T-helper 2 cell treated with Interferon-gamma antibody and Interleukin-4, amounts not matched to agents 5 μg/mL and 100 μg/mL, for 36 hours (primary cell): ENCODE measurements around the gene OR10G4.
"Not testable (repeated sequence)": the region's sequence is repeated elsewhere in the genome, so short reads cannot be mapped to it uniquely, and the experiment has no call there.

Experiments used
- DNase-seq: peaks from one replicate; pipeline ENCODE4 v3.0.0; 2021; ENCODE audit warnings: low spot score
- H3K27ac Mint-ChIP-seq: one replicate; pipeline ENCODE4 v1.8.0; 2021; ENCODE audit warnings: mild to moderate bottlenecking, mixed read lengths
- H3K27me3 Mint-ChIP-seq: one replicate; pipeline ENCODE4 v1.8.0; 2021; ENCODE audit warnings: low read depth, mixed read lengths
- H3K36me3 Mint-ChIP-seq: one replicate; pipeline ENCODE4 v1.8.0; 2021; ENCODE audit warnings: low read depth, mixed read lengths
- H3K4me1 Mint-ChIP-seq: one replicate; pipeline ENCODE4 v1.8.0; 2021; ENCODE audit warnings: low read depth, mixed read lengths
- H3K4me3 Mint-ChIP-seq: one replicate; pipeline ENCODE4 v1.8.0; 2022; ENCODE audit warnings: mild to moderate bottlenecking, moderate library complexity, mixed read lengths
- H3K9me3 Mint-ChIP-seq: one replicate; pipeline ENCODE4 v1.8.0; 2021; ENCODE audit warnings: mixed read lengths

Gene OR10G4, protein sequence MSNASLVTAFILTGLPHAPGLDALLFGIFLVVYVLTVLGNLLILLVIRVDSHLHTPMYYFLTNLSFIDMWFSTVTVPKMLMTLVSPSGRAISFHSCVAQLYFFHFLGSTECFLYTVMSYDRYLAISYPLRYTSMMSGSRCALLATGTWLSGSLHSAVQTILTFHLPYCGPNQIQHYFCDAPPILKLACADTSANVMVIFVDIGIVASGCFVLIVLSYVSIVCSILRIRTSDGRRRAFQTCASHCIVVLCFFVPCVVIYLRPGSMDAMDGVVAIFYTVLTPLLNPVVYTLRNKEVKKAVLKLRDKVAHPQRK

DNA sequence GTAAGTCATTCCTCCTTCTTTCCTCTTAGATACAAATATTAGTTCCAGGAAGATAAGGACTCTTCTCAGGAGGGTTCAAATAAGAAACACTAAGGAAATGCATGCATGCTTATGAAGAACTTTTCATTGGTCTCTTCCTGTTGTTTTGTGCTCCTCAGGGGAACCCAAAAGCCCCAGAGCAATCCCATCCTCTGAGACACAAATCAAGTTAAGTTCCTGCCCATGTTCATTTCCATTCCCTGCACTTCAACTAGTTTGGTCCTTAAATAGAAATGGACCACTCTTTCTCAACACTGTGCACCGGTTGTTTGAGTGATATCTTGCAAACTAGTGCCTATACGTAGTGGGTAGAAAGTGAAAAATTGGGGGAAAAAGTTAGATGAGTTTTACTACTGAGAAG, at the start of gene OR10G4:
Gene OR10G4, plus strand, starts transcription at position 301 of the 400 bp plus-strand sequence. CDS start 2,578 bp downstream, outside the sequence.
- no peak for DNase-seq
- Mint-ChIP-seq H3K36me3 (no peaks in the 10 kb centered on the region), H3K4me1 (no peaks in the 10 kb centered on the region), H3K9me3 (no peaks in the 10 kb centered on the region), H3K27me3 (peaks cover 3% of the 10 kb centered on the region), H3K4me3 (no peak within 1 kb of the TSS), H3K27ac (no peak within 1 kb of the TSS)

DNA sequence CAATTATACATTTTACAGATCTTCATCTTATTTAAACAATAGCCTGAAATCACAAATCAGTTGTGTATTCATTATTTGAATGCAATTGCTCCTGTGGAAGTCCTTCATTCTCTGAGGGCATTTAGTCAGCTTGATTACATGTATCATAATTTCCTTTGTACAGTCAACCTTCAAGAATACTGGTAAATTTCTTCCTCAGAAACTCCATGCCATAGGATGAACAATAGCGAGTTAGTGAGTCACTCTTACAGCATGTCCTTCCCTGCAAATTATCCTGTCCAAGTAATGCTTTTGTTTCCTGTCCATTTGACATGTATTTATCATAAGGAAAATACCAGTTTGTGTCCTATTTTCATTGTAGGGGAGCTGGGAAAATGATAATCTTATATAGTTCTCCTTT, 39.0 kb upstream of the OR10G4 start:
- Mint-ChIP-seq H3K4me3 (no peak overlapping the region), H3K36me3 (no peaks in the 10 kb centered on the region), H3K27ac (no peak overlapping the region), H3K9me3 (no peaks in the 10 kb centered on the region), H3K4me1 (peaks cover 2% of the 10 kb centered on the region), H3K27me3 (peaks cover 4% of the 10 kb centered on the region)
- DNase-seq, result no peak

DNA sequence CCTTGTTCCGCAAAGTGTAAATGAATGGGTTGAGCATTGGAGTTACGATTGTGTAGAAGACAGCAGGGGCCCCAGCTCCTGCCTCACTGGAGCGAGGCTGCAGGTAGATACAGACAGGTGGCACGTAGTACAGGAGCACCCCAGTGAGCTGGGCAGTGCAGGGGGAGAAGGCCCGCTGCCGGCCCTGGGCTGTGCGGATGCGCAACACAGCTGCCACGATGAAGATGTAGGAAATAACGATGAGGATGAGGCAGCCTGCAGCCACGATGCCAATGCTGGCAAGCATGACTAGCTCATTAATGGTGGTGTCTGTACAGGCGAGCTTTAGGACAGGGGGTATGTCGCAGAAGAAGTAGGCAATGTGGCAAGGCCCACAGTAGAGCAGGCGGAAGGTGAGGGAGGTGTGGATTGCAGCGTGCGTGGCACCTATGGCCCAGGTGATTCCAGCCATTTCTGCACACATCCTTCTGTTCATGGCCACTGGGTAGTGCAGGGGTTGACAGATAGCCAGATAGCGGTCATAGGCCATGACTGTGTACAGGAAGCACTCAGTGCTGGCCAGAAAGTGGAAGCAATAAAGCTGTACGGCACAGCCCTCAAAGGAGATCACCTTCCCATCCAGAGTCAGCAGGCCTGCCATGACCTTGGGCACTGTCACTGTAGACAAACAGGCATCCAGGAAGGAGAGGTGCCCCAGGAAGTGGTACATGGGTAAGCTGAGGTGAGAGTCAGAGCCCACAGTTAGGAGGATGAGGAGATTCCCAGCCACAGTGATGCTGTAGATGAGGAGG, 35.8 kb upstream of the OR10G4 start:
- DNase-seq, result no peak
- Mint-ChIP-seq H3K27ac (no peak overlapping the region), H3K4me1 (peaks cover 2% of the 10 kb centered on the region), H3K36me3 (no peaks in the 10 kb centered on the region), H3K4me3 (no peak overlapping the region), H3K27me3 (peaks cover 2% of the 10 kb centered on the region), H3K9me3 (no peaks in the 10 kb centered on the region)

DNA sequence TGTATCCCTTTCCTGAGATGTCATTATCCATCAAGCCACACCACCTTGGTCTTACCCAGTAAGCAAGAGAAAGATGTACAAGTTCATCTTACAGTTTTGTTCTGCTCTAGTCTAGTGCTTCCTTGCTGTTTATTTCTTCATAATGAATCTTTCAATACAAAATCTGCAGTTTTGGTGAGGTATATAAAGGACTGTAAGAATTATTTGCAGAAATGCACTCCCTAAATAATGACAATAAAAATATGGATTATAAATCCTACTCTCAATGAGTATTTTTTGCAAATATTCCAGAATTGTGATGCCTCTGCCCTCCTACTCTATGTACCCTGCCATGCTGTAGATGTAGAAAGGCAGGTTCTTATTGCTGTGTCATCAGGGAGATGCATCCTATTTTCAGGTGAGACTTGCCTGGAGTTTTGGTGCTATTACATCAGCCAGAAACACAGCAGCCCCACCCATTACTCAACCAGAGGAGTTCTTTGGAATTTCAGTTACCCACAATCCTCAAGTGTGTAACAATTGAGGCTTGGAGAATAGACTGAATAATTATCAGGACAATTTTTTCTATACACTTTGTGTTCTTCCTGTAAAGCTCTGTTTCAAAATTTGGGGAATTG, 35.0 kb upstream of the OR10G4 start, which contains the start of gene OR10S1:
Gene OR10S1, minus strand, starts transcription at position 51 of the 617 bp plus-strand sequence. CDS start 117 bp downstream, outside the sequence.
- Mint-ChIP-seq H3K4me1 (peaks cover 2% of the 10 kb centered on the region), H3K27me3 (peaks cover 2% of the 10 kb centered on the region), H3K4me3 (no peak within 1 kb of the TSS), H3K36me3 (no peaks in the 10 kb centered on the region), H3K27ac (no peak within 1 kb of the TSS), H3K9me3 (no peaks in the 10 kb centered on the region)
- no peak for DNase-seq

DNA sequence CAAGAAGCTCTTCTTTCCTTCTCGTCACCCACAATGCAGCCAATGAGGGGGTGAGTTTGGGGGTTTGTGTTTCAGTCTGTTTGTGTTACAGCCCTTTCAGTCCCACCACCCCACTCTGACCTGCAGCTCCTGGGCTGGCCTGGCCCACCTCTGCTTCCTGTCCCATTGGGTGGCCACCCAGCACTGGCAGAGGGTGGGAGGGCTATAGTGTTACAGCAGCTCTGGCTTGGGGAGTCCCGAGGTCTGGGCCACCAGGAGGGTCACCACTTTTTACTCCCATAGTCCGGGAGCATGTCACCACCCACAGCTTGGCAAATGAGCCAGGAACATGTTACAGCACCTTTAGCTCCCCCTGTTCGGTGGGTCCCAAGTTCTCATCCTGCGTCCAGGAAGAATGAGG, 33.5 kb upstream of the OR10G4 start:
- H3K27ac Mint-ChIP-seq, result no peak overlapping the region
- DNase-seq, result no peak
- no peaks in the 10 kb centered on the region for H3K36me3 Mint-ChIP-seq
- H3K27me3 Mint-ChIP-seq, result peaks cover 2% of the 10 kb centered on the region
- H3K4me1 Mint-ChIP-seq, result peaks cover 2% of the 10 kb centered on the region
- no peaks in the 10 kb centered on the region for H3K9me3 Mint-ChIP-seq
- no peak overlapping the region for H3K4me3 Mint-ChIP-seq

DNA sequence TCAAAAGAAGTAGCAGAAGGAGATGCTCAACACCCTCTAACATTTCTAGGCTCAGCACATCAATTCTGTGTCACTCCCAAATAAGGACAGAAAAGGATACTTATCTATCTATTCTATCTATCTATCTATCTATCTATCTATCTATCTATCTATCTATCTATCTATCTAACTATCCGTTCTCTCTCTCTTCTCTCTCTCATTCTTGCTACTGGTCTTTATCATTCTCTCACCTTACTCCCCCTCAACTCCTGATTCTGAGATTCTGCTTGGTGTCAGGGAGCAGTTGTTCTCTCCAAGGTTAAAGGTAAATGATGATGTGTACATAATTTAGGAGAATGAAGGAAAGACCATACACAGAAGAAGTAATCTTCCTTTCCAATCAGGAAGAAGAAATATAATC, 17.7 kb upstream of the OR10G4 start, which contains the start of gene OR10G6:
Gene OR10G6, minus strand, starts transcription at position 43 of the 400 bp plus-strand sequence. Its CDS starts 0 bp downstream, at position 43.
- Mint-ChIP-seq H3K36me3 (no peaks in the 10 kb centered on the region), H3K4me3 (no peak within 1 kb of the TSS), H3K9me3 (no peaks in the 10 kb centered on the region), H3K27me3 (no peaks in the 10 kb centered on the region), H3K4me1 (no peaks in the 10 kb centered on the region), H3K27ac (no peak within 1 kb of the TSS)
- no peak for DNase-seq

DNA sequence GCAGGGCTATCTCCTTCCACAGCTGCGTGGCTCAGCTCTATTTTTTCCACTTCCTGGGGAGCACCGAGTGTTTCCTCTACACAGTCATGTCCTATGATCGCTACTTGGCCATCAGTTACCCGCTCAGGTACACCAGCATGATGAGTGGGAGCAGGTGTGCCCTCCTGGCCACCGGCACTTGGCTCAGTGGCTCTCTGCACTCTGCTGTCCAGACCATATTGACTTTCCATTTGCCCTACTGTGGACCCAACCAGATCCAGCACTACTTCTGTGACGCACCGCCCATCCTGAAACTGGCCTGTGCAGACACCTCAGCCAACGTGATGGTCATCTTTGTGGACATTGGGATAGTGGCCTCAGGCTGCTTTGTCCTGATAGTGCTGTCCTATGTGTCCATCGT, 3.0 kb downstream of the OR10G4 start:
- H3K4me3 Mint-ChIP-seq, H3K27ac Mint-ChIP-seq, H3K4me1 Mint-ChIP-seq, H3K36me3 Mint-ChIP-seq, H3K9me3 Mint-ChIP-seq, H3K27me3 Mint-ChIP-seq, DNase-seq: not testable (repeated sequence)

DNA sequence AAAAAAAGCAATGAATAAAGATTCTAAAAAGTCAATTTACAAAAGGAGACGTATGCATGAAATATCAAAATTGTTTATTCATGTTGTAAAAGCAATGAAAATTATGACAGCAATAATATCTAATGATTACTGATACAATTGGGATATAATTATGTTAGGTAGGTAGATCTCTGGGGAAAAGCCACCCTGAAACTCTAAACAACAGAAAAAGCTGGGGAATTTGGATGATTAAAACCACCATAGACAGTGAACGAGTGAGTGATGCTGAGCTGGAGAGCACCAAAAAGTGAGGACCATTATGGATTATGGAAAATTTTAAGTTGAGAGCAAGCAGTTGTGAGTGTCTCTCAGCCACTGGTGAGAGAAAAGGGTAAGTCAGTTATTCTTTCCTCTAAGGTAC, 13.7 kb downstream of the OR10G4 start, which contains the start of gene OR10G8:
Gene OR10G8, plus strand, starts transcription at position 301 of the 400 bp plus-strand sequence. CDS start 2,825 bp downstream, outside the sequence.
- Mint-ChIP-seq H3K4me1 (no peaks in the 10 kb centered on the region), H3K9me3 (no peaks in the 10 kb centered on the region), H3K36me3 (no peaks in the 10 kb centered on the region), H3K27ac (no peak within 1 kb of the TSS), H3K4me3 (no peak within 1 kb of the TSS), H3K27me3 (peaks cover 2% of the 10 kb centered on the region)
- no peak for DNase-seq

DNA sequence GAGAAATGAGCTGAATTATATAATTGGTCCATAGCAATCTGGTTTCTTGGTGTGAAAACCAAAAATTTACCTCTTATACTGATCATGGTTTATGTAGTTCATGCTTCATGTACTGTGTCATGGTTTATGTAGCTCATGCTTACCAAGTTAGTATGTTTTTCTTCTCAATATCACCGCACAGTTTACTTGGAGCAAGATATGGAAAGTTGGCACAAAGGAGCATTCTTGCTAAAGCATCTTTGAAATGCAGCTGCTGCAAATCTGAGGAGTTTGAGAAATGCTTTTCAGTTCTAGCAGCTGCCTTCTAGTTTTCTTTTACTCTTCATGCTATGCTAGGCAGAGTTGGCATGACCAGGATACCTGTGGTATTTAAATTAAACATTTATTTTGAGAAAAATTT, 23.9 kb downstream of the OR10G4 start:
- Mint-ChIP-seq H3K4me3 (no peak overlapping the region), H3K36me3 (no peaks in the 10 kb centered on the region), H3K27me3 (no peaks in the 10 kb centered on the region), H3K4me1 (no peaks in the 10 kb centered on the region), H3K27ac (no peak overlapping the region), H3K9me3 (no peaks in the 10 kb centered on the region)
- no peak for DNase-seq

DNA sequence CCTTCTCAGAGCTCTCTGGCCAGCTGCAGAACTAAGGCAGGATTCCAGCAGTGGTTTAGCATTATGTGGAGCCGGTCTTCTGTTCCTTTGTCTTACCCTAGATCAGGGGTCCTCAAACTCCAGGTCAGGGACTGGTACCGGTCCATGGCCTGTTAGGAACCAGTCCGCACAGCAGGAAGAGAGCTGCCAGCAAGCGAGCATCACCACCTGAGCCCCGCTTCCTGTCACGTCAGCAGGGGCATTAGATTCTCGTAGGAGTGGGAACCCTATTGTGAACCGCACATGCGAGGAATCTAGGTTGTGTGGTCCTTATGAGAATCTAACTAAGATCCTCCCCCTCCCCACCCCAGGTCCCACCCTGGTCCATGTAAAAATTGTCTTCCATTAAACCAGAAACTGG, 26.8 kb downstream of the OR10G4 start:
- Mint-ChIP-seq H3K27ac (no peak overlapping the region), H3K9me3 (no peaks in the 10 kb centered on the region), H3K27me3 (no peaks in the 10 kb centered on the region), H3K36me3 (no peaks in the 10 kb centered on the region), H3K4me3 (no peak overlapping the region), H3K4me1 (no peaks in the 10 kb centered on the region)
- DNase-seq, result no peak

DNA sequence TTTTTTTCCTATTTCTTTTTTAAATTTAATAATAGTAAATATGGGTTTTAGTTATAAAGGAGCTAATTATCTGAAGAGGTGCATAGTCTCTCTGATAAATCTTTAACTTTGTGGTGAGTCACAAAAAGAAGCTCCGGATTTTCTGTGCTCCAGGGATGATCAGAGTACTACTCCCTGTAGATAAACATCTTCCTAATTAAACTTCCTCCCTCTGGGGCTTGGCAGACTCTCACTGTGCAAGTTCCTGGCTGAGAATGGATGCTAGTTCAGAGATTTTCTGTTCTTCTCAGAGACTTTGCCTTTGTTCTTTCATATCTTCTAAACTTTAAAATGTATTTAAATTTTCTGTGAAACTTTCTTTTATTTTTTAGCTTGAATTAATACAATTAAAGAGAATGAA, 28.5 kb downstream of the OR10G4 start, which contains the start of gene OR10G7:
Gene OR10G7, minus strand, starts transcription at position 72 of the 400 bp plus-strand sequence. CDS start 2,324 bp downstream, outside the sequence.
- Mint-ChIP-seq H3K27me3 (no peaks in the 10 kb centered on the region), H3K4me3 (no peak within 1 kb of the TSS), H3K36me3 (no peaks in the 10 kb centered on the region), H3K9me3 (no peaks in the 10 kb centered on the region), H3K27ac (no peak within 1 kb of the TSS), H3K4me1 (no peaks in the 10 kb centered on the region)
- DNase-seq, result no peak

DNA sequence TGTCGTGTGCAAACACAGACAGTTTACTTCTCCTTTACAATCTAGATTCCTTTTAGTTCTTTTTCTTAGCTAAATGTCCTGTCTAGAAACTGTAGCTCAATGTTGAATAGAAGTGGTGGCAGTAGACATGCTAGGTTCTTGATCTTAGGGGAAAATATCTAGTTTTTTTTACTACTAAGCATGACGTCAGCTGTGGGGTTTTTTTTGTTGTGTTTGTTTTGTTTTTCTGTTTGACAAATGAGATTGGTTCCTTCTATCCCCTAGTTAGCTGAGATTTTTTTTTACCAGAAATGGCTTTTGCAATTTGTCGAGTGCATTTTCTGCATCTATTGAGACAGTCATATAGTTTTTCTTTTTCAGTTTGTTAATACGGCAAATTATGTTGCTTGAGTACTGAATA, 30.6 kb downstream of the OR10G4 start:
- no peak overlapping the region for H3K27ac Mint-ChIP-seq
- DNase-seq, result no peak
- no peak overlapping the region for H3K4me3 Mint-ChIP-seq
- no peaks in the 10 kb centered on the region for H3K9me3 Mint-ChIP-seq
- no peaks in the 10 kb centered on the region for H3K4me1 Mint-ChIP-seq
- H3K36me3 Mint-ChIP-seq, result no peaks in the 10 kb centered on the region
- no peaks in the 10 kb centered on the region for H3K27me3 Mint-ChIP-seq

DNA sequence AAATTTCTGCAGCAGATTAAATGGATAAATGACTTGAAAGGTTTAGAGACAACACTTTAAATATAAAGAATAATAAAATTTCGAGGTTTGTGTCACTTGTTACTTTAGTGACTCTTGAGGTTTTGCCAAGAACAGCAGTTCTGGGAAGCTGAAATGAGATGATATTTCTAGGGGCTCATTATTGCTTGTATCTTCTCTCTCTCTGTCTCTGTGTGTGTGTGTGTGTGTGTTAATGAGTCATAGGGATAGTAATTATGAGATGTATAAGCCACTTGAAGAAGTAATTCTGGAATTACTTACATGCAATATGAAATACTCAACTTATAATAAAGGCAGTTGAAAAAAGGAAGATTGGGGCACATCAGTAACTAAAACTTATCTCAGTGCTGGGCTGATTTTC, 38.0 kb downstream of the OR10G4 start:
- no peak overlapping the region for H3K4me3 Mint-ChIP-seq
- no peaks in the 10 kb centered on the region for H3K9me3 Mint-ChIP-seq
- no peak overlapping the region for H3K27ac Mint-ChIP-seq
- no peaks in the 10 kb centered on the region for H3K36me3 Mint-ChIP-seq
- H3K27me3 Mint-ChIP-seq, result peaks cover 2% of the 10 kb centered on the region
- no peak for DNase-seq
- H3K4me1 Mint-ChIP-seq, result peaks cover 3% of the 10 kb centered on the region

DNA sequence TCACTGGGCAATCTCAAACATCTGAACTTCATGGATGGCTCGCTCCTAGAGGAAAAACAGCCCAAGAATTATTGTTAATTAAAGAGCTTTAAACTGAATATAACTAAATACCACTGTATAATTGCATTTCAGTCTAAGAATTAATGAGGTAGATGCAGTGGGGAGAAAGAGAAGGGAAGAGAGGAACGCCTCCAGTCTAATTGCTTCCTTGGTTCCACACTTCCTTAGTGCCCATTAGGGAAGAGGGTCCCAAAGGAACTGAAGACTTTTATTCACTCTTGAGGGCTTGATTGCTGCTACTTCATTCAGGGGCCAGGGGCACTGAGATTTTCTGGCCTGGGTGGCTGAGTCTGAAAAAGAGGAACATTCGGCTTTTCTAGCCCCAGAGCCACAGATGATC, 40.2 kb downstream of the OR10G4 start:
- H3K4me1 Mint-ChIP-seq, result peaks cover 3% of the 10 kb centered on the region
- H3K4me3 Mint-ChIP-seq, result no peak overlapping the region
- no peaks in the 10 kb centered on the region for H3K9me3 Mint-ChIP-seq
- H3K36me3 Mint-ChIP-seq, result no peaks in the 10 kb centered on the region
- no peak for DNase-seq
- H3K27me3 Mint-ChIP-seq, result peaks cover 3% of the 10 kb centered on the region
- no peak overlapping the region for H3K27ac Mint-ChIP-seq
